SIG-M5 treated with dmso at 0.1 percent for 504 hours (cell line): ENCODE data around the gene ZNF474.

ENCODE experiments used
- DNase-seq: peaks from one replicate; lab custom pipeline; 2025; ENCODE audit not compliant: unreplicated experiment; lab: John Stamatoyannopoulos, UW

The ZNF474 gene

GRCh38 chr5:122118356-122118948 is 10.9 kb upstream of the ZNF474 start:
- no peak for DNase-seq

- no peak for DNase-seq
Observed at GRCh38 chr5:122119205-122119604, 10.1 kb upstream of the ZNF474 start.

GRCh38 chr5:122120493-122120892 is 8.9 kb upstream of the ZNF474 start:
- DNase-seq: no peak

GRCh38 chr5:122120957-122121356 is 8.4 kb upstream of the ZNF474 start:
- no peak for DNase-seq

- no peak for DNase-seq
Observed at GRCh38 chr5:122121479-122122465, 7.6 kb upstream of the ZNF474 start.

- DNase-seq: no peak
Observed at GRCh38 chr5:122124766-122125165, 4.6 kb upstream of the ZNF474 start.

GRCh38 chr5:122126177-122126755 is 3.1 kb upstream of the ZNF474 start:
- no peak for DNase-seq

- no peak for DNase-seq
Observed at GRCh38 chr5:122126756-122127321, 2.5 kb upstream of the ZNF474 start.

GRCh38 chr5:122130152-122130551 is 806 bp downstream of the ZNF474 start:
- DNase-seq: no peak

GRCh38 chr5:122137702-122138101 is 8.4 kb downstream of the ZNF474 start:
- DNase-seq: no peak

- DNase-seq: no peak
Observed at GRCh38 chr5:122138356-122138755, 9.0 kb downstream of the ZNF474 start.

GRCh38 chr5:122140900-122141299 is 11.6 kb downstream of the ZNF474 start:
- DNase-seq: no peak

GRCh38 chr5:122141751-122142150 is 12.4 kb downstream of the ZNF474 start:
- no peak for DNase-seq

GRCh38 chr5:122142480-122143164 is 13.3 kb downstream of the ZNF474 start:
- DNase-seq: no peak

GRCh38 chr5:122144236-122144635 is 14.9 kb downstream of the ZNF474 start:
- no peak for DNase-seq

GRCh38 chr5:122145906-122146305 is 16.6 kb downstream of the ZNF474 start:
- no peak for DNase-seq

- no peak for DNase-seq
Observed at GRCh38 chr5:122149321-122150090, 20.2 kb downstream of the ZNF474 start.

GRCh38 chr5:122150215-122150614 is 20.9 kb downstream of the ZNF474 start:
- DNase-seq: no peak

- no peak for DNase-seq
Observed at GRCh38 chr5:122151640-122152039, 22.3 kb downstream of the ZNF474 start.

- DNase-seq: no peak
Observed at GRCh38 chr5:122152266-122152900, 23.0 kb downstream of the ZNF474 start.
